ENCODE measurements around the gene NFS1.
"Not testable (repeated sequence)": the region's sequence is repeated elsewhere in the genome, so short reads cannot be mapped to it uniquely, and the experiment has no call there.

Gene NFS1

GRCh38 chr20:35729283-35729807, 30.2 kb upstream of the NFS1 start:
- FAIRE-seq, result no peak

- FAIRE-seq, result no peak
Observed at GRCh38 chr20:35726842-35727711, 27.9 kb upstream of the NFS1 start.

- FAIRE-seq, result no peak
Observed at GRCh38 chr20:35724321-35725230, 25.4 kb upstream of the NFS1 start.

- FAIRE-seq, result not testable (repeated sequence)
Observed at GRCh38 chr20:35723652-35724320, 24.6 kb upstream of the NFS1 start.

GRCh38 chr20:35723275-35723639, 24.1 kb upstream of the NFS1 start:
- not testable (repeated sequence) for FAIRE-seq

GRCh38 chr20:35721621-35722020, 22.5 kb upstream of the NFS1 start:
- no peak for FAIRE-seq

GRCh38 chr20:35721219-35721618, 22.1 kb upstream of the NFS1 start:
- FAIRE-seq, result no peak

GRCh38 chr20:35720165-35721123, 21.3 kb upstream of the NFS1 start:
- FAIRE-seq, result no peak

GRCh38 chr20:35719717-35720116, 20.6 kb upstream of the NFS1 start:
- FAIRE-seq, result no peak

- FAIRE-seq, result no peak
Observed at GRCh38 chr20:35718972-35719635, 20.0 kb upstream of the NFS1 start.

GRCh38 chr20:35718321-35718720, 19.2 kb upstream of the NFS1 start:
- not testable (repeated sequence) for FAIRE-seq

GRCh38 chr20:35716330-35716729, 17.2 kb upstream of the NFS1 start:
- no peak for FAIRE-seq

- FAIRE-seq, result no peak
Observed at GRCh38 chr20:35715652-35716051, 16.5 kb upstream of the NFS1 start.

- FAIRE-seq, result no peak
Observed at GRCh38 chr20:35714127-35714526, 15.0 kb upstream of the NFS1 start.

- FAIRE-seq, result not testable (repeated sequence)
Observed at GRCh38 chr20:35713120-35713519, 14.0 kb upstream of the NFS1 start.

- FAIRE-seq, result no peak
Observed at GRCh38 chr20:35711588-35712209, 12.5 kb upstream of the NFS1 start.

GRCh38 chr20:35710884-35711587, 11.9 kb upstream of the NFS1 start:
- FAIRE-seq, result no peak

- no peak for FAIRE-seq
Observed at GRCh38 chr20:35710039-35710438, 10.9 kb upstream of the NFS1 start.

- FAIRE-seq, result no peak
Observed at GRCh38 chr20:35709259-35709658, 10.1 kb upstream of the NFS1 start.

GRCh38 chr20:35708502-35708901, 9.3 kb upstream of the NFS1 start:
- no peak for FAIRE-seq

Data from endometrium (tissue), 2 donors.